Activated CD4-positive, alpha-beta memory T cell treated with anti-CD3 and anti-CD28 coated beads for 36 hours (primary cell): ENCODE measurements around the gene RERE. TPM values are rescaled to one million over a fixed set of nuclear protein-coding genes. Genes with fewer than 3 reads are reported as not detected.

Source experiments
- CTCF ChIA-PET: fragments of 350-600 bp; sonication (Branson Sonifier 250); formaldehyde crosslinking; loops from one replicate; lab custom pipeline; 2021; ENCODE audit warnings: antibody characterized with exemption, inconsistent platforms; lab: Charles Lee
- POLR2A ChIA-PET: fragments of 350-600 bp; sonication (Branson Sonifier 250); formaldehyde crosslinking; loops from one replicate; lab custom pipeline; 2021; ENCODE audit warnings: antibody characterized with exemption; lab: Charles Lee
- DNase-seq: peaks from one replicate; pipeline ENCODE4 v3.0.0-alpha.2; 2020
- H3K27ac Mint-ChIP-seq: one replicate; pipeline ENCODE4 v1.8.0; 2021; ENCODE audit warnings: mixed read lengths
- H3K27me3 Mint-ChIP-seq: one replicate; pipeline ENCODE4 v1.8.0; 2021; ENCODE audit warnings: mixed read lengths
- H3K36me3 Mint-ChIP-seq: one replicate; pipeline ENCODE4 v1.8.0; 2021; ENCODE audit warnings: mixed read lengths
- H3K4me1 Mint-ChIP-seq: one replicate; pipeline ENCODE4 v1.8.0; 2021; ENCODE audit warnings: low read depth, mixed read lengths
- H3K4me3 Mint-ChIP-seq: one replicate; pipeline ENCODE4 v1.8.0; 2021; ENCODE audit warnings: mild to moderate bottlenecking, mixed read lengths
- H3K9me3 Mint-ChIP-seq: one replicate; pipeline ENCODE4 v1.8.0; 2021; ENCODE audit warnings: mixed read lengths
- intact Hi-C: fragments of 100-400 bp; cut with micrococcal nuclease; formaldehyde crosslinking; loops from one replicate; pipeline ENCODE4 v1.15.1; 2023
- total RNA-seq, 2 experiments: library from RNA; stranded (reverse); gene quantifications; one replicate each; pipeline ENCODE4 v1.2.3, GENCODE V29; 2021

Gene RERE
- total RNA-seq, 2 experiments from 2014 or later, result 45.0 to 50.5 TPM

DNA sequence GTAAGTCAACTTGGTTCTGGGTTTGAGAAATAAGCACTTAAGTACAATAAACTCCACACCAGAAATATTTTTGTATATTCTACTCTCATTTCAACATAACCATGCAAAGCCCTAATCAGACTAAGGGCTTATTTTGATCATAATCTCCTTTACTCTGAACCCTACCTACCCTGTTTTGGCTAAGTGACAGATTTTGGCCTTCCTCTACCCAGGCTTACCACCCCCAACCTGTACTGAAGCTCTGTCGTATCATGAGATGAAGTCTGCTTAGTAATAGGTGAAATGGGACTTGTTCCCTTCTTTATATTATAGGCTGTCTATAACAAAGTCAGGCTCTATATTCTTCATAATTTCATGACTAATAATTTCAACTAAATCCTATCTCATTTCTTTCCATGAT lies 135.5 kb downstream of the RERE start:
- intact Hi-C loops, result loop anchor here (5.0 kb wide), 1 partner anchor 35 kb away; no protein-coding TSS in a partner anchor
- ChIA-PET POLR2A (interaction anchor here (0.6 to 1.2 kb wide), 2 partner anchors 19 to 79 kb away, joined by 3 to 5 read pairs; no protein-coding TSS in a partner anchor), CTCF (interaction anchor here (0.8 kb wide), 1 partner anchor 13 kb away, joined by 3 read pairs; no protein-coding TSS in a partner anchor)
- Mint-ChIP-seq H3K27ac (no peak overlapping the region), H3K36me3 (no peaks in the 10 kb centered on the region), H3K4me1 (peaks cover 26% of the 10 kb centered on the region), H3K9me3 (no peaks in the 10 kb centered on the region), H3K4me3 (no peak overlapping the region), H3K27me3 (no peaks in the 10 kb centered on the region)
- DNase-seq, result no peak

DNA sequence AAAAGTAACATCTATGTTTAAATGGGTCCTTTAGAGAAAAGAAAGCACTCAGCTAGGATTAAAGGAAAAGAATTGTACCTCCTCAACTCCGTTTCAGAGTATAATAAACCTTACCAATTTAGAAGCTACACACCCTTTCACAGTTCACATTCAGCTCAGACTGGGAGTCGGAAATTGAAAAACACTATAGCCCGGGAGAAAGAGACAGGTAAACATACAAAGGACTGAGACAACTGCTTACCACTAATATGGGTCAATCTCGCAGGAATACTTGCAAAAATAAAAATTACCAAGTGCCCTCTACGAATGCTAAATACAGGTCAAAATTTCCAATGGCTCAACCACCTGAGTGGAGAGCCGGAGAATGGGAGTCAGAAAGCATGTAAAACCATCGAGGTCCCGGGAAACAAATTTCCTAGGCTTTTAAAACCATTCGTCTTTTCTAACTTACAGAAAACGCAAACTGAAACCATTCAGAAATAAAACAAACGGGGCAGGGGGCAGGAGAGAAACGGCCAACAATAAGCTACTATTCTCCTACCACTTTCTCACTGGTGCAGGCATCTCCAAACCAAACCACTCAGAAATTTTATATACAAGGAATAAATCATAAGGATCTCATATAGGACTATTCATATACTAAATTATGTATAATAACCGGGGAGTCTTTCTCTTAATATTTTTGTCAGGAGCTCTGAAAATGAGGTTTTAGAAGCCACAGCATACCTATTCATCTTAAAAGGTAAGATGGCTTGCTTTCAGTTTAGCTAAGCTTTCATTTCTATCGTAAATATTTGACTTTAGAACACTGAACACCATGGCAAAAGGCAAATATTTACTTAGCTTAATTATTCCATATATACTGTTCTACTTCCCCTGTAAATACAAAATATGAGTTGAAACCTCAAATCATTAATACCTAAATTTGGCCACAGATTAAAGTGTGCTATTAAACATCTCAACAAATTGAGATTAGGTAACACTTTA lies 136.5 kb downstream of the RERE start:
- intact Hi-C loops, result loop anchor here (5.0 kb wide), 1 partner anchor 34 kb away; no protein-coding TSS in a partner anchor
- ChIA-PET CTCF (interaction anchor here (0.8 to 1.6 kb wide), 5 partner anchors 9 to 258 kb away, joined by 3 to 6 read pairs (median 3); no protein-coding TSS in a partner anchor), POLR2A (interaction anchor here (0.6 to 1.2 kb wide), 2 partner anchors 14 to 20 kb away, joined by 3 to 5 read pairs; no protein-coding TSS in a partner anchor)
- no peaks in the 10 kb centered on the region for H3K27me3 Mint-ChIP-seq
- peaks cover 32% of the 10 kb centered on the region for H3K4me1 Mint-ChIP-seq
- no peak overlapping the region for H3K27ac Mint-ChIP-seq
- no peak overlapping the region for H3K4me3 Mint-ChIP-seq
- H3K36me3 Mint-ChIP-seq, result no peaks in the 10 kb centered on the region
- no peak for DNase-seq
- H3K9me3 Mint-ChIP-seq, result no peaks in the 10 kb centered on the region

- Mint-ChIP-seq H3K27me3 (no peaks in the 10 kb centered on the region), H3K36me3 (no peaks in the 10 kb centered on the region), H3K27ac (no peak overlapping the region), H3K9me3 (no peaks in the 10 kb centered on the region), H3K4me1 (peaks cover 34% of the 10 kb centered on the region), H3K4me3 (no peak overlapping the region)
- intact Hi-C loops, result loop anchor here (2.0 to 5.0 kb wide), 2 partner anchors 21 to 33 kb away; no protein-coding TSS in a partner anchor
- DNase-seq, result no peak
- ChIA-PET POLR2A (no interaction called here), CTCF (interaction anchor here (0.8 to 1.6 kb wide), 5 partner anchors 8 to 169 kb away, joined by 3 to 6 read pairs (median 5); no protein-coding TSS in a partner anchor)
These were observed 137.3 kb downstream of the RERE start for GRCh38 chr1:8679929-8680663.

DNA sequence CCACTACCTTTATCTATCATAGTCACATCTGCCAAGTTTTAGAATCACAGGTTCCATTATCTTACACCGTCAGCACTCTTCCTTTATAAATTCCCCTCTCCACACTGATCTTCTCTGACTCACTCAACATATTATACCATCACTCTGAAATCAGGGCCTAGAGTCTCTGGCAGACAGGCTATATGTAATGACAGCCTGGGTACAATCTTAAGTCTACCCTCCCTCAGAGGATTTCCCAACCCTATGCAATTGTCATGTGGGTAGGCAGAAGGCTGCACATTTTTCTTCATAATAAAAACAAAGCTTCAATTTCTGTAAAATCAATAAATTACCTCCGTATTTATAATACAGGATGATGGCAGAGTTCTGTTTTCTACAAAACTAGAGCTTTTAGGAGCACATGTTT lies 138.0 kb downstream of the RERE start:
- intact Hi-C loops, result loop anchor here (2.0 kb wide), 1 partner anchor 21 kb away; no protein-coding TSS in a partner anchor
- POLR2A ChIA-PET, result no interaction called here
- CTCF ChIA-PET, result interaction anchor here (1.5 kb wide), 4 partner anchors 10 to 170 kb away, joined by 3 to 5 read pairs (median 4); no protein-coding TSS in a partner anchor
- no peaks in the 10 kb centered on the region for H3K9me3 Mint-ChIP-seq
- H3K4me3 Mint-ChIP-seq, result no peak overlapping the region
- no peaks in the 10 kb centered on the region for H3K27me3 Mint-ChIP-seq
- no peaks in the 10 kb centered on the region for H3K36me3 Mint-ChIP-seq
- no peak for DNase-seq
- peaks cover 33% of the 10 kb centered on the region for H3K4me1 Mint-ChIP-seq
- no peak overlapping the region for H3K27ac Mint-ChIP-seq

DNA sequence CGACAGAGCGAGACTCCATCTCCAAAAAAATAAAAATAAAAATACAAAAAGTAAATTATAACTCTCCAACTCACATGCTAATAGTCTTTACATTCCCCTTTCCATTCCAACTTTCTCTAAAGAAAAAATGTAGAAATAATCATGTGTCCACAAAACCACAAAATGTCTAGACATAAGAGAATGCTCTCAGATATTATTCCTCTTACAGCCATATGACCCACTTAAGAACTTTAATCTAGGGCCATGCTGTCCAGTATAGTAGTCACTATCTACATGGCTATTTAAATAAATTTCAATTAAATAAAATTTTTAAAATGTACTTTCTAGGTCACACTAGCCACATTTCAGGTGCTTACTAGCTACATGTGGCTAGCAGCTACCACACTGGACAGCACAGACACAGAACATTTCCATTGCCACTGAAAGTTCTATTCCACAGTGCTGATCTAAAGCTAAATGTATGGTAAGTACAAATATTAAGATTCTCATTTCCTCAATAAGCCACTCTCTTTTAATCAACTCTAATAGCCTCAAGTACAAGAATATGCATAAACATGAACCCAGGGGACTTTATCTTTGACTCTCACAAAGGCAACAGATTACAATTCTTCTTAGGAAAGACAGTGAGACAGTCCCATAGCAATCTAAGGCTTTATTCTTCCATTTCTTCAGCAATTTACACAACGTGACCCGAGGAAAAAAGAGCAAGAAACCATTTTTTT lies 138.6 kb downstream of the RERE start:
- Mint-ChIP-seq H3K27ac (no peak overlapping the region), H3K27me3 (no peaks in the 10 kb centered on the region), H3K9me3 (no peaks in the 10 kb centered on the region), H3K4me1 (peaks cover 33% of the 10 kb centered on the region), H3K4me3 (no peak overlapping the region), H3K36me3 (no peaks in the 10 kb centered on the region)
- ChIA-PET CTCF (interaction anchor here (0.7 to 1.5 kb wide), 5 partner anchors 9 to 170 kb away, joined by 3 to 5 read pairs (median 3); no protein-coding TSS in a partner anchor), POLR2A (no interaction called here)
- intact Hi-C loops, result loop anchor here (2.0 kb wide), 1 partner anchor 22 kb away; no protein-coding TSS in a partner anchor
- DNase-seq, result no peak

DNA sequence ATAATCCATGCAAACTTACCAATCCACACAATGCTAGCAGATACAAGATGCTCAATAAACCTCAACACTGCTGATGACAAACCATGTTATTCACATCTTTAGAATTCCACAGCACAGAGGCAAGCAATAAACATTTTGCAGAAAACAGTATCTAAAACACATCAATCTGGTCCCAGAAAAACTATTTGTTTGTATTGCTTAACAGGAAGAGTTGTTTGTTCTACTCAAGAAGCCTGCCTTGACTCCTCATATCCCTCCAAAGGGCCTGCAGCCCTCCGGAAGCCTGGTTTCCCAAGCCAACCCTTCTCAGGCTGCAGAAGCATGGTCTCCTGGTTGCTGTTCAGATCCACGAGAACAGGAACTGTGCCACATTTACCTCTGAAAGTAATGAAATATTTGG lies 139.7 kb downstream of the RERE start:
- intact Hi-C loops, result loop anchor here (2.0 kb wide), 1 partner anchor 23 kb away; no protein-coding TSS in a partner anchor
- Mint-ChIP-seq H3K27me3 (no peaks in the 10 kb centered on the region), H3K9me3 (no peaks in the 10 kb centered on the region), H3K4me1 (peaks cover 33% of the 10 kb centered on the region), H3K36me3 (no peaks in the 10 kb centered on the region), H3K4me3 (no peak overlapping the region), H3K27ac (no peak overlapping the region)
- no peak for DNase-seq
- ChIA-PET POLR2A (no interaction called here), CTCF (interaction anchor here (1.2 to 1.5 kb wide), 2 partner anchors 25 to 171 kb away, joined by 3 read pairs; no protein-coding TSS in a partner anchor)

DNA sequence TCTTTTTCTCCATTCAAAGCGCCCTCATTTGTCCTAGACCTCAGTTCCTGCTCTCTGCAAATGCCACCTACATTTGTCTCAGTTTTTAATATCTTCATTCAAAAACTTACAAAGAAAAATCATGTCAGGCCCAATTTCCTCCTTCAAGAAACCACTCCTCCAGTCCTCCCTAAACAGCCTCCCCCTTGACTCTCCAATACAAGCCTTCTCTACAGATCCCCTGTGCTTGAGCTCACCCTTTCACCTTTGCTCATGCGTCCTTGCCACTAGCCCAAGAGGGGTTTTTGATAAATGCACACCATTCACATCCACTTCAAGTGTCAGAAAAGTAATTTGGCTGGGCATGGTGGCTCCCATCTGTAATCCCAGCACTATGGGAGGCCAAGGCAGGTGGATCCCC lies 140.6 kb downstream of the RERE start:
- H3K36me3 Mint-ChIP-seq, result no peaks in the 10 kb centered on the region
- H3K4me1 Mint-ChIP-seq, result peaks cover 28% of the 10 kb centered on the region
- intact Hi-C loops, result no loop called here
- DNase-seq, result no peak
- no peak overlapping the region for H3K4me3 Mint-ChIP-seq
- CTCF ChIA-PET, result no interaction called here
- POLR2A ChIA-PET, result no interaction called here
- H3K27ac Mint-ChIP-seq, result no peak overlapping the region
- no peaks in the 10 kb centered on the region for H3K9me3 Mint-ChIP-seq
- no peaks in the 10 kb centered on the region for H3K27me3 Mint-ChIP-seq

DNA sequence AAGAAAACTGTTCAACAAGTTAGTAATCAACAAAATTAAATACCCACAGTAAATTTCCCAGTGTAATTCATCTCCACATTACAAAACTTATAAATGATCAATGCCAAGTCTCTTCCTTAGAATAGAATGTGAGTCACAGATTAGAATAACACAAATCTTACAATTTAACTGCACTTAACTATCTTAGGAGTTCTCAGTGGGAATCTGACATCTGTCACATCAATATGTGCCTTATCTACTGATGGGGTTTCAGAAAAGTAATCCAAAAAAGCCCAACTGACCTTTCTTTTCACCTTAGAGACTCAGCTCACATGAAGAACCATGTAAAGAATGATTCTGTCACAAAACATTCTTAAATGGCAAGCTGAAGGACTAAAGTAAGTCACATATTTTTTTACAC lies 141.4 kb downstream of the RERE start:
- Mint-ChIP-seq H3K27ac (no peak overlapping the region), H3K27me3 (no peaks in the 10 kb centered on the region), H3K36me3 (no peaks in the 10 kb centered on the region), H3K4me1 (peaks cover 25% of the 10 kb centered on the region), H3K9me3 (no peaks in the 10 kb centered on the region), H3K4me3 (no peak overlapping the region)
- DNase-seq, result no peak
- ChIA-PET POLR2A (interaction anchor here (0.6 kb wide), 1 partner anchor 210 kb away, joined by 3 read pairs; no protein-coding TSS in a partner anchor), CTCF (no interaction called here)
- intact Hi-C loops, result no loop called here

- CTCF ChIA-PET, result interaction anchor here (0.6 to 6.8 kb wide), 9 partner anchors 12 to 174 kb away, joined by 3 to 89 read pairs (median 7); no protein-coding TSS in a partner anchor
- H3K36me3 Mint-ChIP-seq, result no peaks in the 10 kb centered on the region
- H3K4me1 Mint-ChIP-seq, result peaks cover 36% of the 10 kb centered on the region
- H3K4me3 Mint-ChIP-seq, result no peak overlapping the region
- no peak overlapping the region for H3K27ac Mint-ChIP-seq
- H3K9me3 Mint-ChIP-seq, result no peaks in the 10 kb centered on the region
- POLR2A ChIA-PET, result no interaction called here
- intact Hi-C loops, result no loop called here
- no peak for DNase-seq
- no peaks in the 10 kb centered on the region for H3K27me3 Mint-ChIP-seq
These were observed 142.5 kb downstream of the RERE start for GRCh38 chr1:8674912-8675311.

DNA sequence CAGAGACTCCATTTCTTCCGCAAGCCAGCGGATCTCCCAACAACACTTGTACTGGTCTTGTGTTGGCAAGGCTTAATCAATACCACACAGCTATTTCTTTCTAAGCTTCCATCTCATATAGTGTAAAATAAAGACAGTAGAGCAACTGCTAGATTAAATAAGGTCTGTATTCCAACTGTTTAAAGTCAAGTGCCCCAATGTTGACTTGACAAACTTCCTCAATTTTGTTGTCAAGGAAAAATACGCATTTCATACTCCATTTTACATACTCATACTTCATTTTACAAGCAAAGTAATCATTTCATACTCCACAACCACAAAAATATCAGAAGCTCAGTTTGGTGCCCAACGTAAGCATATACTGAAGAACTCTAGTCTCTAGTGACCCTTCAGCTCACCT lies 143.0 kb downstream of the RERE start:
- intact Hi-C loops, result no loop called here
- H3K36me3 Mint-ChIP-seq, result no peaks in the 10 kb centered on the region
- H3K4me1 Mint-ChIP-seq, result peaks cover 40% of the 10 kb centered on the region

More for the DNA sequence above, 143.0 kb downstream of the RERE start:
- no peak for DNase-seq
- Mint-ChIP-seq H3K4me3 (no peak overlapping the region), H3K27me3 (no peaks in the 10 kb centered on the region), H3K9me3 (no peaks in the 10 kb centered on the region), H3K27ac (no peak overlapping the region)
- ChIA-PET POLR2A (no interaction called here), CTCF (interaction anchor here (0.6 to 6.8 kb wide), 12 partner anchors 12 to 175 kb away, joined by 3 to 89 read pairs (median 6); no protein-coding TSS in a partner anchor)
